Measurements from ENCODE around the gene MARCKSL1. TPM values are rescaled to one million over a fixed set of nuclear protein-coding genes. Genes with fewer than 3 reads are reported as not detected.

Gene MARCKSL1
- total and polyA plus RNA-seq, 2 of the 13 experiments (the other 11 are each of a cell fraction or from before 2014, with no cell fraction given), result 81.9 to 155 TPM

DNA sequence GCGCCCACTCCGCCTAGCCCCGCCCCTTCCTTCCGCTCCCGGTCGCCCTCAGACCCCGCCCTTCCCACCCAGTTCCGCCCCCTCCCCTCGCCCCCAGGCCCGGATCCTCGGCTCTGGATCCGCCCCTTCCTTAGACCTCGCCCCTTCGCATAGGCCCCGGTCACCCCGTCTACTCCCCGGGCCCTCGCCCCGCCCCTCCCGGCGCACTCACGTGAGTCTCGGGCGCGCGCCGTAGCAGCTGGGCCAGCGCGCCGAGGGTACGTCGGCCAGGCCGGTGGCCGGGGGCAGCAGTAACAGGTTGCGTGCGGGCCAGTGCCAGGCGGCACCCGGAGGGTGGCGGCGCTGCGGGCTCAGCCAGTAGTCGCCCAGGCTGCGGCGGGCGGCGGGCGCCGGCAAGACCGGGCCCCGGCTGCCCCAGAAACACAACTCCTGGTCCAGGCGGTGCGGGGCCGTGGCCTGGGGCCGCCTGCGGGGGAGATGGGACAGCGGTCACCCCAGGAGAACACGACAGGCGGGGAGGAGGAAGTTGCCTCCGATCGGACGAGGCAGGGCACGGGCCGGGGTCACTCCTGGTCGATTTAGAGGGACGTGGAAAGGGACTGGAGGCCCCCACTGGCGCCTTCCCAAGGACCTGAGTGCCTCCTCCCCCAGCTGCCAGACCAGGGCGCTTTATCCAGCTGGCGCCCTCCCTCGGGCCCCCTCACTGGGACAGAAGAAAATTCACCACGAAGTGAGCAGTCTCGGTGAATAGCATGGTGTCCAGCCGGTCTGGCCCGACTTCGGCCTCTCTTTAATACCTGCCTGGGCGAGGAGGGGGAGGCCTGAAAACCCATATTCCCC lies 15.6 kb upstream of the MARCKSL1 start (continued):
- TF ChIP-seq, protein P1, sequence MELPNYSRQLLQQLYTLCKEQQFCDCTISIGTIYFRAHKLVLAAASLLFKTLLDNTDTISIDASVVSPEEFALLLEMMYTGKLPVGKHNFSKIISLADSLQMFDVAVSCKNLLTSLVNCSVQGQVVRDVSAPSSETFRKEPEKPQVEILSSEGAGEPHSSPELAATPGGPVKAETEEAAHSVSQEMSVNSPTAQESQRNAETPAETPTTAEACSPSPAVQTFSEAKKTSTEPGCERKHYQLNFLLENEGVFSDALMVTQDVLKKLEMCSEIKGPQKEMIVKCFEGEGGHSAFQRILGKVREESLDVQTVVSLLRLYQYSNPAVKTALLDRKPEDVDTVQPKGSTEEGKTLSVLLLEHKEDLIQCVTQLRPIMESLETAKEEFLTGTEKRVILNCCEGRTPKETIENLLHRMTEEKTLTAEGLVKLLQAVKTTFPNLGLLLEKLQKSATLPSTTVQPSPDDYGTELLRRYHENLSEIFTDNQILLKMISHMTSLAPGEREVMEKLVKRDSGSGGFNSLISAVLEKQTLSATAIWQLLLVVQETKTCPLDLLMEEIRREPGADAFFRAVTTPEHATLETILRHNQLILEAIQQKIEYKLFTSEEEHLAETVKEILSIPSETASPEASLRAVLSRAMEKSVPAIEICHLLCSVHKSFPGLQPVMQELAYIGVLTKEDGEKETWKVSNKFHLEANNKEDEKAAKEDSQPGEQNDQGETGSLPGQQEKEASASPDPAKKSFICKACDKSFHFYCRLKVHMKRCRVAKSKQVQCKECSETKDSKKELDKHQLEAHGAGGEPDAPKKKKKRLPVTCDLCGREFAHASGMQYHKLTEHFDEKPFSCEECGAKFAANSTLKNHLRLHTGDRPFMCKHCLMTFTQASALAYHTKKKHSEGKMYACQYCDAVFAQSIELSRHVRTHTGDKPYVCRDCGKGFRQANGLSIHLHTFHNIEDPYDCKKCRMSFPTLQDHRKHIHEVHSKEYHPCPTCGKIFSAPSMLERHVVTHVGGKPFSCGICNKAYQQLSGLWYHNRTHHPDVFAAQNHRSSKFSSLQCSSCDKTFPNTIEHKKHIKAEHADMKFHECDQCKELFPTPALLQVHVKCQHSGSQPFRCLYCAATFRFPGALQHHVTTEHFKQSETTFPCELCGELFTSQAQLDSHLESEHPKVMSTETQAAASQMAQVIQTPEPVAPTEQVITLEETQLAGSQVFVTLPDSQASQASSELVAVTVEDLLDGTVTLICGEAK (IDR thresholded peaks at IDR 0.05), result no peak
- TF ChIP-seq, protein P1 (CRISPR knock-in tag; IDR thresholded peaks at IDR 0.05), result no peak; the same call in 1 of the 2 replicates
- TF ChIP-seq ZBTB3 (CRISPR knock-in tag; IDR thresholded peaks at IDR 0.05; ENCODE audit: borderline replicate concordance, low read depth) (0 out of 2 replicates have a peak, but pooled peaks have one; percentile 19), CBX5 (CRISPR knock-in tag; IDR thresholded peaks at IDR 0.05; ENCODE audit: borderline replicate concordance) (no peak), JDP2 (CRISPR knock-in tag; IDR thresholded peaks at IDR 0.05; ENCODE audit: borderline replicate concordance) (no peak; the same call in 1 of the 2 replicates), GZF1 (CRISPR knock-in tag; IDR thresholded peaks at IDR 0.05) (no peak), GATAD2A (CRISPR knock-in tag; IDR thresholded peaks at IDR 0.05) (no peak), ZNF75D (CRISPR knock-in tag; IDR thresholded peaks at IDR 0.05; ENCODE audit: borderline replicate concordance) (no peak), ZNF598 (CRISPR knock-in tag; IDR thresholded peaks at IDR 0.05; ENCODE audit: borderline replicate concordance) (no peak), ARNTL (CRISPR knock-in tag; IDR thresholded peaks at IDR 0.05) (peak; percentile 18; the same call in 1 of the 2 replicates), YEATS4 (CRISPR knock-in tag; IDR thresholded peaks at IDR 0.05; ENCODE audit: borderline replicate concordance) (peak; percentile 69), ZNF549 (CRISPR knock-in tag; IDR thresholded peaks at IDR 0.05) (no peak), BCL6 (CRISPR knock-in tag; IDR thresholded peaks at IDR 0.05) (no peak; the same call in 1 of the 2 replicates), ELF1 (CRISPR knock-in tag; IDR thresholded peaks at IDR 0.05) (no peak)
- TF ChIP-seq, protein P2, sequence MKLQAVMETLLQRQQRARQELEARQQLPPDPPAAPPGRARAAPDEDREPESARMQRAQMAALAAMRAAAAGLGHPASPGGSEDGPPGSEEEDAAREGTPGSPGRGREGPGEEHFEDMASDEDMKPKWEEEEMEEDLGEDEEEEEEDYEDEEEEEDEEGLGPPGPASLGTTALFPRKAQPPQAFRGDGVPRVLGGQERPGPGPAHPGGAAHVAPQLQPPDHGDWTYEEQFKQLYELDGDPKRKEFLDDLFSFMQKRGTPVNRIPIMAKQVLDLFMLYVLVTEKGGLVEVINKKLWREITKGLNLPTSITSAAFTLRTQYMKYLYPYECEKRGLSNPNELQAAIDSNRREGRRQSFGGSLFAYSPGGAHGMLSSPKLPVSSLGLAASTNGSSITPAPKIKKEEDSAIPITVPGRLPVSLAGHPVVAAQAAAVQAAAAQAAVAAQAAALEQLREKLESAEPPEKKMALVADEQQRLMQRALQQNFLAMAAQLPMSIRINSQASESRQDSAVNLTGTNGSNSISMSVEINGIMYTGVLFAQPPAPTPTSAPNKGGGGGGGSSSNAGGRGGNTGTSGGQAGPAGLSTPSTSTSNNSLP (IDR thresholded peaks at IDR 0.05; ENCODE audit: low read depth, low read length), result no peak
- TF ChIP-seq, protein P3, sequence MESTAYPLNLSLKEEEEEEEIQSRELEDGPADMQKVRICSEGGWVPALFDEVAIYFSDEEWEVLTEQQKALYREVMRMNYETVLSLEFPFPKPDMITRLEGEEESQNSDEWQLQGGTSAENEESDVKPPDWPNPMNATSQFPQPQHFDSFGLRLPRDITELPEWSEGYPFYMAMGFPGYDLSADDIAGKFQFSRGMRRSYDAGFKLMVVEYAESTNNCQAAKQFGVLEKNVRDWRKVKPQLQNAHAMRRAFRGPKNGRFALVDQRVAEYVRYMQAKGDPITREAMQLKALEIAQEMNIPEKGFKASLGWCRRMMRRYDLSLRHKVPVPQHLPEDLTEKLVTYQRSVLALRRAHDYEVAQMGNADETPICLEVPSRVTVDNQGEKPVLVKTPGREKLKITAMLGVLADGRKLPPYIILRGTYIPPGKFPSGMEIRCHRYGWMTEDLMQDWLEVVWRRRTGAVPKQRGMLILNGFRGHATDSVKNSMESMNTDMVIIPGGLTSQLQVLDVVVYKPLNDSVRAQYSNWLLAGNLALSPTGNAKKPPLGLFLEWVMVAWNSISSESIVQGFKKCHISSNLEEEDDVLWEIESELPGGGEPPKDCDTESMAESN (CRISPR knock-in tag; conservative IDR thresholded peaks at IDR 0.05), result 0 out of 2 replicates have a peak, but pooled peaks have one; percentile 40

Measured in HepG2 (cell line).